Measurements from ENCODE around the gene DUSP16. TPM values are rescaled to one million over a fixed set of nuclear protein-coding genes. Genes with fewer than 3 reads are reported as not detected.
A peak's percentile ranks its signal among the peaks of the same experiment; 100 is the strongest.

The DUSP16 gene
- total and polyA plus RNA-seq, 5 donors from 2014 or later: 29.4 to 108 (median 30.3) TPM

GRCh38 chr12:12534975-12535374 lies 27.7 kb downstream of the DUSP16 start:
- Histone ChIP-seq H3K36me3 (ENCODE audit: control insufficient read depth, insufficient read depth, low read length) (peaks cover 11% of the 10 kb centered on the region), H3K27me3 (ENCODE audit: control insufficient read depth, insufficient read depth, low read length) (no peaks in the 10 kb centered on the region), H3K9me3 (ENCODE audit: control insufficient read depth in 2 of 2, low read length in 2 of 2) (no peaks in the 10 kb centered on the region), H3K27ac (ENCODE audit: insufficient read depth, low read length, poor library complexity, severe bottlenecking) (peak overlapping the region; percentile 52), H3K4me3 (ENCODE audit: low read depth, low read length) (peak overlapping the region; percentile 14), H3K4me1 (ENCODE audit: control insufficient read depth, insufficient read depth, low read length, poor library complexity, severe bottlenecking) (peaks cover 43% of the 10 kb centered on the region)
- Mint-ChIP-seq H3K27ac (peak overlapping the region; percentile 66 to 92 (median 91)), H3K4me3 (peak overlapping the region; percentile 14 to 76 (median 68)), H3K36me3 (peaks cover 15% of the 10 kb centered on the region), H3K4me1 (peaks cover 37 to 74% (median 54%) of the 10 kb centered on the region in 4 donors), H3K9me3 (no peaks in the 10 kb centered on the region), H3K27me3 (no peaks in the 10 kb centered on the region)
- ATAC-seq (ENCODE audit: low read depth in 2 of 2): no peak
- no peak for DNase-seq

GRCh38 chr12:12534166-12534866 lies 28.3 kb downstream of the DUSP16 start:
- Mint-ChIP-seq H3K4me1 (peaks cover 43 to 76% (median 60%) of the 10 kb centered on the region in 4 donors), H3K4me3 (peak overlapping the region; percentile 13 to 76 (median 68)), H3K27me3 (no peaks in the 10 kb centered on the region), H3K36me3 (peaks cover 22% of the 10 kb centered on the region), H3K27ac (peak overlapping the region; percentile 66 to 98 (median 91)), H3K9me3 (peaks cover 0 to 4% (median 0%) of the 10 kb centered on the region in 7 donors)
- H3K27me3 ChIP-seq (ENCODE audit: control insufficient read depth, insufficient read depth, low read length): no peaks in the 10 kb centered on the region
- no peaks in the 10 kb centered on the region for H3K9me3 ChIP-seq (ENCODE audit: control insufficient read depth in 2 of 2, low read length in 2 of 2)
- peaks cover 42% of the 10 kb centered on the region for H3K4me1 ChIP-seq (ENCODE audit: control insufficient read depth, insufficient read depth, low read length, poor library complexity, severe bottlenecking)
- no peak for DNase-seq
- peak overlapping the region; percentile 52 for H3K27ac ChIP-seq (ENCODE audit: insufficient read depth, low read length, poor library complexity, severe bottlenecking)
- H3K36me3 ChIP-seq (ENCODE audit: control insufficient read depth, insufficient read depth, low read length): peaks cover 11% of the 10 kb centered on the region
- peak overlapping the region; percentile 69 for H3K4me3 ChIP-seq (ENCODE audit: low read depth, low read length)
- peak; percentile 17 to 50 for ATAC-seq (ENCODE audit: low read depth in 2 of 2)

GRCh38 chr12:12533238-12533829 lies 29.3 kb downstream of the DUSP16 start:
- peak overlapping the region; percentile 52 for H3K27ac ChIP-seq (ENCODE audit: insufficient read depth, low read length, poor library complexity, severe bottlenecking)
- ATAC-seq (ENCODE audit: low read depth in 2 of 2) (no peak), DNase-seq (no peak)
- no peaks in the 10 kb centered on the region for H3K27me3 ChIP-seq (ENCODE audit: control insufficient read depth, insufficient read depth, low read length)
- H3K4me1 ChIP-seq (ENCODE audit: control insufficient read depth, insufficient read depth, low read length, poor library complexity, severe bottlenecking): peaks cover 46% of the 10 kb centered on the region
- peak overlapping the region in 1 of 4 donors; percentile 13 for H3K4me3 Mint-ChIP-seq
- peak overlapping the region; percentile 66 to 98 (median 91) for H3K27ac Mint-ChIP-seq
- peaks cover 0 to 5% (median 0%) of the 10 kb centered on the region in 7 donors for H3K9me3 Mint-ChIP-seq
- peaks cover 22% of the 10 kb centered on the region for H3K36me3 Mint-ChIP-seq
- peaks cover 46 to 76% (median 62%) of the 10 kb centered on the region in 4 donors for H3K4me1 Mint-ChIP-seq
- H3K36me3 ChIP-seq (ENCODE audit: control insufficient read depth, insufficient read depth, low read length): peaks cover 11% of the 10 kb centered on the region
- H3K9me3 ChIP-seq (ENCODE audit: control insufficient read depth in 2 of 2, low read length in 2 of 2): no peaks in the 10 kb centered on the region
- peak overlapping the region; percentile 69 for H3K4me3 ChIP-seq (ENCODE audit: low read depth, low read length)
- no peaks in the 10 kb centered on the region for H3K27me3 Mint-ChIP-seq

DNA sequence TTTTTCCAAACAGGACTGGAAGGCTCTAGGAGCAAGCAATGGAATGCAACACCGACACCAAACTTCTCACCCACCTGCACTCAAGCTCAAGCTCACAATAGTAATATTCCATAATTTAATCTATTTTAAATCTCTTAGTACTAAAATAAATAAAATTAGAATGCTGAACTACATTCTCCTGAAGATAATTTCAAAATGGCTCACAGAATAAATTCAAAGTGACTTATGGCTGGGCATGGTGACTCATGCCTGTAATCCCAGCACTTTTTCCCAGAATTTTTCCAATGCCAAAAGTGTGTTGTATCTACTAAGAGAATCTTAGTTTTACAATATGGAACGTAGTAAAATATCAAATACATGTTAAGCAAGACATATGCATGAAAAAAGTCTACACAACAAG lies 31.5 kb downstream of the DUSP16 start:
- Mint-ChIP-seq H3K36me3 (peaks cover 22% of the 10 kb centered on the region), H3K27me3 (no peaks in the 10 kb centered on the region), H3K4me1 (peaks cover 55 to 82% (median 69%) of the 10 kb centered on the region in 4 donors), H3K4me3 (no peak overlapping the region), H3K9me3 (peaks cover 0 to 5% (median 0%) of the 10 kb centered on the region in 7 donors), H3K27ac (peak overlapping the region in 1 of 3 donors; percentile 38)
- Histone ChIP-seq H3K4me3 (ENCODE audit: low read depth, low read length) (no peak overlapping the region), H3K9me3 (ENCODE audit: control insufficient read depth in 2 of 2, low read length in 2 of 2) (no peaks in the 10 kb centered on the region), H3K27me3 (ENCODE audit: control insufficient read depth, insufficient read depth, low read length) (no peaks in the 10 kb centered on the region), H3K36me3 (ENCODE audit: control insufficient read depth, insufficient read depth, low read length) (peaks cover 7% of the 10 kb centered on the region), H3K4me1 (ENCODE audit: control insufficient read depth, insufficient read depth, low read length, poor library complexity, severe bottlenecking) (peaks cover 63% of the 10 kb centered on the region), H3K27ac (ENCODE audit: insufficient read depth, low read length, poor library complexity, severe bottlenecking) (peak overlapping the region; percentile 48)
- ATAC-seq (ENCODE audit: low read depth in 2 of 2) (no peak), DNase-seq (no peak)

DNA sequence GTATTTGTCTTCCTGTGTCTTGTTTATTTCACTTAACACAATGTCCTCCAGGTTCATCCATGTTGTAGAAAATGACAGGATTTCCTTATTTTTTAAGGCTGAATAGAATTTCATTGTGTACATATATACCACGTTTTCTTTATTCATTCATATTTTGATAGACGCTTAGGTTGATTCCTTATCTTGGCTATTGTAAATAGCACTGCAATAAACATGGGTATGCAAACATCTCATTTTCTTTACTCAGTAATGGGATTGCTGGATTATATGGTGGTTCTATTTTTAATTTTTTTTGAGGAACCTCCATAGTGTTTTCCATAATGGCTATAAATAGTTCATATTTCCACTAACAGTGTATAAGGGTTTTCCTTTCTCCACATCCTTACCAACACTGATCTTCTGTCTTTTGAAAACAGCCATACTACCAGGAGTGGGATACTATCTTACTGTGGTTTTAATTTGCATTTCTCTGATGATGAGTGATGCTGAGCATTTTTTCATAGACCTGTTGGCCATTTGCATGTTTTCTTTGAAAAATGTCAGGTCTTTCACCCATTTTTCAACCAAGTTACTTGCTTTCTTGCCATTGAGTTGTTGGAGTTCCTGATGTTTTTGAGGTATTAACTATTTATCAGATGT lies 32.8 kb downstream of the DUSP16 start:
- H3K27me3 Mint-ChIP-seq: no peaks in the 10 kb centered on the region
- Histone ChIP-seq H3K4me1 (ENCODE audit: control insufficient read depth, insufficient read depth, low read length, poor library complexity, severe bottlenecking) (peaks cover 63% of the 10 kb centered on the region), H3K36me3 (ENCODE audit: control insufficient read depth, insufficient read depth, low read length) (peaks cover 7% of the 10 kb centered on the region), H3K9me3 (ENCODE audit: control insufficient read depth in 2 of 2, low read length in 2 of 2) (no peaks in the 10 kb centered on the region), H3K27ac (ENCODE audit: insufficient read depth, low read length, poor library complexity, severe bottlenecking) (peak overlapping the region; percentile 48), H3K4me3 (ENCODE audit: low read depth, low read length) (peak overlapping the region; percentile 18), H3K27me3 (ENCODE audit: control insufficient read depth, insufficient read depth, low read length) (no peaks in the 10 kb centered on the region)
- DNase-seq (no peak), ATAC-seq (ENCODE audit: low read depth in 2 of 2) (no peak)
- H3K9me3 Mint-ChIP-seq: peaks cover 0 to 5% (median 0%) of the 10 kb centered on the region in 7 donors
- peaks cover 49 to 79% (median 57%) of the 10 kb centered on the region in 4 donors for H3K4me1 Mint-ChIP-seq
- H3K27ac Mint-ChIP-seq: peak overlapping the region; percentile 93 to 100 (median 97)
- H3K4me3 Mint-ChIP-seq: peak overlapping the region in 2 of 4 donors; percentile 3 to 76
- peaks cover 16% of the 10 kb centered on the region for H3K36me3 Mint-ChIP-seq

GRCh38 chr12:12528361-12529270 lies 34.0 kb downstream of the DUSP16 start:
- H3K4me1 Mint-ChIP-seq: peaks cover 40 to 76% (median 52%) of the 10 kb centered on the region in 4 donors

More at GRCh38 chr12:12528361-12529270, 34.0 kb downstream of the DUSP16 start:
- DNase-seq (peak in 1 of 3 donors; percentile 52), ATAC-seq (ENCODE audit: low read depth in 2 of 2) (peak; percentile 25 to 38)
- Histone ChIP-seq H3K9me3 (ENCODE audit: control insufficient read depth in 2 of 2, low read length in 2 of 2) (no peaks in the 10 kb centered on the region), H3K4me1 (ENCODE audit: control insufficient read depth, insufficient read depth, low read length, poor library complexity, severe bottlenecking) (peaks cover 61% of the 10 kb centered on the region), H3K27ac (ENCODE audit: insufficient read depth, low read length, poor library complexity, severe bottlenecking) (peak overlapping the region; percentile 79), H3K4me3 (ENCODE audit: low read depth, low read length) (peak overlapping the region; percentile 75), H3K36me3 (ENCODE audit: control insufficient read depth, insufficient read depth, low read length) (peaks cover 7% of the 10 kb centered on the region), H3K27me3 (ENCODE audit: control insufficient read depth, insufficient read depth, low read length) (no peaks in the 10 kb centered on the region)
- H3K4me3 Mint-ChIP-seq: peak overlapping the region; percentile 47 to 92 (median 82)
- H3K9me3 Mint-ChIP-seq: peaks cover 0 to 5% (median 0%) of the 10 kb centered on the region in 7 donors
- peak overlapping the region; percentile 93 to 100 (median 97) for H3K27ac Mint-ChIP-seq
- no peaks in the 10 kb centered on the region for H3K27me3 Mint-ChIP-seq
- H3K36me3 Mint-ChIP-seq: peaks cover 19% of the 10 kb centered on the region

Measured in CD4-positive, CD25-positive, alpha-beta regulatory T cell (primary cell).